NCI-H2081 (cell line): ENCODE data around the gene DFFA.
A peak's percentile ranks its signal among the peaks of the same experiment; 100 is the strongest.
"Not testable (repeated sequence)": the region's sequence is repeated elsewhere in the genome, so short reads cannot be mapped to it uniquely, and the experiment has no call there.

Experiments
- DNase-seq, 2 experiments: peaks; one replicate each; lab custom pipeline; 2025; lab: John Stamatoyannopoulos, UW

The DFFA gene

DNA sequence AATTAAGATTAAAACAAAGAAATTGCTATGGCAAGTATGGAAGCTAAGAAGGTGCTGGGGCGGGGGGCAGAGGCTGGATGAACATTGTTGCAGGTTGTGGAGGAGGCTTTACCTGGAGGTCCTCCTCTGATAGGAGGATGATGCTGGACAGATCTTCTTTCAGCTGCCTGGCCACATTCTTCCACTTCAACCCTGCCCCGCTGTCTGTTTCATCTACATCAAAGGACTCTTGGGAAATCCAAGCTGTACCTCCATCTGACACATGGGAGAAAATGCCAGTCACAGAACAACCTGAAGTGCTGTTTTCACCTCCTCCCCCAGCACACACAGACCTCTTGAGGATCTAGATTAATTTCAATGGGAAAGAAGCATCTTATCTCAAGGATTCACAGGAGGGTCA is 5.3 kb downstream of the DFFA start:
- no peak for DNase-seq

DNA sequence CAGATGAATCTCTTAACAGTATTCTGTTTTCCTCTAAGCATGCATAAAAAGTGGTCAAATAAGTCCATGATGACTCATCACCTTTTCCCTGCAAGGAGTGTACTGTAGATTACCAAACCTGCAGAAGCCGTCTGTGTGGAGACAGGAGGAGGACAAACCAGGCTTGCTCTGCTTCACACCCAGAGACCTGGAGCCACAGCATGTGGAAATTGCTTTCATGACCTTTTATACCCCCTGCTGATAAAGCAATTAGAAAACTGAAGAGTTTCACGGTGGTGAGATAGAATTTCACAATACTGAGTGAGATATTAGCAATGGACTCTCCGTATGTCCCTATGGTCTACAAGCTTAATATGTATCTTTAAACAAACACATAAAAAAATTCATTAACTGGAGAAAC is 13.1 kb downstream of the DFFA start:
- no peak for DNase-seq

DNA sequence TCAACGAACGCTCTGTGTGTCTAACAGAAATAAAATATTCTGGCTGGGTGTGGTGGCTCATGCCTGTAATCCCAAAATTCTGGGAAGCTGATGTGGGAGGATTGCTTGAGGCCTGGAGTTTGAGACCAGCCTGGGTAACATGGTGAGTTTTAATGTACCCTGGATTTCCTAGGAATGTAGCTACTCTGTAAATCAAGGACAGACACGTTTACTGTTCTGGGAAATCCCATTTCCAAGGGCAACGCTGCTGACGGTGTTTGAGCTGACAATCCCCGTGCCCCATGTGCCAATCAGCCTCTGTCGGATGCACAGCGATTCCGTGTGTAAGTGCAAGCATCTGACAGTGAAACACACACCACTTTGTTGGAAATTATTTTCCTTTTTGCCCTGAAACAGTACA is 14.5 kb downstream of the DFFA start:
- no peak for DNase-seq

DNA sequence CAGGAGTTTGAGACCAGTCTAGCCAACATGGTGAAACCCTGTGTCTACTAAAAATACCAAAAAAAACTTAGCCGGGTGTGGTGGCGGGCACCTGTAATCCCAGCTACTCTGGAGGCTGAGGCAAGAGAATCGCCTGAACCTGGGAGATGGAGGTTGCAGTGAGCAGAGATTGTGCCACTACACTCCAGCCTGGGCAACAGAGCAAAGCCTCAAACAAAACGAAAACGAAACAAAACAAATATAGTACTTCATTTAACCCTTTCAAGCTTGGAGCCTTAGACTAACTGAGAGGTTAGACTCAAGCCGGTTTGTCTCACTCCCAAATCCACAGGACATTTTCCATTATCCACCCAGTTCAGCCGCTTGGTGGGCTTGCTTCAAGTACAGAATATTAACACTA is 14.9 kb downstream of the DFFA start:
- not testable (repeated sequence) for DNase-seq

DNA sequence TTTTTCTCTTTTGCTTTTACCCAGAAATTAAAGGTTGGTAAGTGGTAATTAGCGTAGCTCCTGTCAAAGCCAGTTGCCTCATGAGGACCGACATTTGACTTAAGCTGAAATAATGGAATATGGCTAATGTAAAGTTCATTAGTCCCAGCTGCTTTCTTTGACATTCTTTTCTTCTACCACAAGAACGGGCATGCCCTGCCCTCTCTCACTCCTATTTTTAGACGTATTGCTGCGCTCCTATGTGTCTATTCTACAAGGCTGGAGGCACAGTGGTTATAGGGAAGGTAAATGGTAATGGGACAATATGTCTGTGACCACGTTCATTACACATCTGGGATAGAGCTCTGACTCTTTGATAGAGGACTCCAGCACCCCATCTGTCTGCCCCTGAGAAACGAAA is 15.7 kb downstream of the DFFA start:
- DNase-seq, result no peak

GRCh38 chr1:10456048-10456447 is 16.3 kb downstream of the DFFA start:
- no peak for DNase-seq

GRCh38 chr1:10451287-10451686 is 21.0 kb downstream of the DFFA start:
- DNase-seq, result no peak

- no peak for DNase-seq
These were observed 21.5 kb downstream of the DFFA start for GRCh38 chr1:10450836-10451235.

- DNase-seq, result no peak
These were observed 22.0 kb downstream of the DFFA start for GRCh38 chr1:10450156-10450814.

DNA sequence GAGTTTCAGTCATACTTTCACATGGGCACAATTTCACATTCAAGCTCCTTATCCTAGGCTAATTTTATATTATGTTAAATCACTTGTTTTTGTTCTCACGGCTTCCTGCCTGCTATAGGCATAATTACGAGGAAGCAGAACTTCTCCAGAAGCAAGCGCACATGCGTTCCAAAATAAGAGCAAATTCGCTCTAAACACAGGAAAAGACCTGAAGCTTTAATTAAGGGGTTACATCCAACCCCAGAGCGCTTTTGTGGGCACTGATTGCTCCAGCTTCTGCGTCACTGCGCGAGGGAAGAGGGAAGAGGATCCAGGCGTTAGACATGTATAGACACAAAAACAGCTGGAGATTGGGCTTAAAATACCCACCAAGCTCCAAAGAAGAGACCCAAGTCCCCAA is 22.6 kb downstream of the DFFA start, which contains the start of gene CORT:
Gene CORT, plus strand, starts transcription at position 281 of the 400 bp plus-strand sequence. CDS start 193 bp downstream, outside the sequence.
- peak in 1 of 2 experiments; percentile 15 for DNase-seq

- no peak for DNase-seq
These were observed 25.4 kb downstream of the DFFA start for GRCh38 chr1:10446790-10447422.

DNA sequence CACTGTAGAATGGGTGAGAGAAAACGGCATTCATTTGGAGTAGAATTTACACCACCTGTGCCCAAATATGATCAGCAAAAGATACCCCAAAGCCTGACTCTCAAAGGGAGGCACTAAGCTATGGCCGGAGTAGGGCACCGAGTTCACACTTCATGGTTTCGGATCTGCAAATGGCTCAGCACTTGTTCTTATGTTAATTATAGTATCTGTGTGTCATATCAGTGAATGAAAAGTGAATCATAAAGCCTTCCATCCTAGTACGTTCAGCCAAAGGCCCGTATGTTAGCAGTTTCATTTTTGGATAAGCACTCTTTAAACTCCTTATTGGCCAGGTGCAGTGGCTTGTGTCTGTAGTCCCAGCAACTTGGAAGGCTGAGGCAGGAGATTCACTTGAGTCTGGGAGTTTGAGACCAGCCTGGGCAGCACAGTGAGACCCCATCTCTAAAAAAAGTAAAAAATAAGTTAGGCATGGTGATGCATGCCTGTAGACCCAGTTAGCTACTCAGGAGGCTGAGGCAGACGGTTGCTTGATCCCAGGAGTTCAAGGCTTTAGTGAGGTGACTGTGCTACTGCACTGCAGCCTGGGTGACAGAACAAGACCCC is 27.4 kb downstream of the DFFA start:
- DNase-seq, result no peak

- DNase-seq, result no peak
These were observed 28.1 kb downstream of the DFFA start for GRCh38 chr1:10444248-10444647.

DNA sequence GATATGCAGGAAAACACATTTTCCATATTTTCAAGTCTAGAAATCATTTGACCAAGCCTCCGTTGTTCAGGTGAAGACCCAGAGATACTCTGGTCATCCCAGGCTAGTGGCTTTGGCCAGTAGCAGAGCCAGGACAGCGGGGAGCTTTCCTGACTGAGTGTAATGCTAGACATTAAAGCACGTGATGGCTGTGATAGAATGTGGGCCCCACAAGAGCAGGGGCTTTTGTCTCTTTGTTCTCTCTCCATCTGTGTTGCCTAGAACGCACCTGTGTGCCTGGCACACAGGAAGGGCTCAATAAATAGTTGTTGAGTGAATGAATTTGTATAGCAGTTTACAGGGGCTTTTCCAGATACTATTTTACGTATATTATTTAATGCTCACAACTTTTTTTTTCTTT is 31.5 kb downstream of the DFFA start:
- DNase-seq, result no peak

DNA sequence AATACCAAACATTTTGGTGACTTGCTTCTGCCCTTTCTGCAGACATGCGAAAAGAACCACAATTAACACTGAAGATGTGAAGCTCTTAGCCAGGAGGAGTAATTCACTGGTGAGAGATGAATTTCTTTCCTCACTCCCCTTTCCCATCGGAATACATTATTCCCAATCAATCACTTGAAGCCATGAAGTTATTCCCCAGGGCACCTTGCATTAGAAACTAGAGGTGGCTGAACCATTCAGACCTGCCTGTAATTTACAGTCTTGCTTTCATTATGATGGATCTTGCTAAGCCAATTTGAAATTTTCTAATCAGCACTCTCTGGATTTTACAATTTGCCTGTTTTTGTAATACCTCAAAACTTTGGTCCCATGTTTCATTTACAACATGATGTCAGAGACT is 32.0 kb downstream of the DFFA start:
- no peak for DNase-seq

GRCh38 chr1:10438677-10439163 is 33.6 kb downstream of the DFFA start:
- no peak for DNase-seq

GRCh38 chr1:10437052-10437451 is 35.3 kb downstream of the DFFA start:
- no peak for DNase-seq

DNA sequence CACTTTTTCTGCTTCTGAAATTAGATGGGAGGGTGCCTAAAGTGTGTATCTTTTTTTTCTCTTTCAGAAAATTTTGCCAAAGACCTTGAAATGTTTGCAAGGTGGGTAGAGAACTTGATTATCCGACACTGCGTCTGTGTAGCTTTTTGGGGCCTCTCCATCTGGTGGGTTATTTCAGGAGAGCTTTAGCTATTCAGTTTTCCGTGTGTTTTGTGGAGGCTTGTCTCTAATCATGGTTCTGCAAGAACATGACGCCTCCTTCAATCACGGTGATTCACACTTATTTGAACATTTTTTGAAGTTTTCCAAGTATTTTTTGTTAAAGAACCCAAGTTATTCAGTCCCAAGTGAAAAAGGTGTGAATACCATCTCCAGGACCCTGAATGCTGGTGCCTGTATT is 37.7 kb downstream of the DFFA start:
- no peak for DNase-seq

DNA sequence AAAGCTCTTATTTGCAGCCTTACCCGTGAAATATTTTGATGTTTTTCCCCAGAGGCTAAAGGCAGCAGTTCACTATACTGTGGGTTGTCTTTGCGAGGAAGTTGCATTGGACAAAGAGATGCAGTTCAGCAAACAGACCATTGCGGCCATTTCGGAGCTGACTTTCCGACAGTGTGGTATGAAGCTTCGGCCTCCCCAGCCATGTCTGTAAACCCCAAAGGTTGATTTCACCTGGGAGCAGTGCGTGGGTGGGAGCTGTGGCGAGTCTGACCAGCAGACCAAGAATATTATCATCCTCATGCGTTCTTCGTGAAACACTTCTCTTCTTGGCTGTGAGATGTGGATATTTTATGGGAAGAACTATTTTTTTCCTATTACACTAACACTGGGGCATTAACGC is 38.5 kb downstream of the DFFA start:
- no peak for DNase-seq

- DNase-seq, result no peak
These were observed 39.2 kb downstream of the DFFA start for GRCh38 chr1:10432910-10433700.

DNA sequence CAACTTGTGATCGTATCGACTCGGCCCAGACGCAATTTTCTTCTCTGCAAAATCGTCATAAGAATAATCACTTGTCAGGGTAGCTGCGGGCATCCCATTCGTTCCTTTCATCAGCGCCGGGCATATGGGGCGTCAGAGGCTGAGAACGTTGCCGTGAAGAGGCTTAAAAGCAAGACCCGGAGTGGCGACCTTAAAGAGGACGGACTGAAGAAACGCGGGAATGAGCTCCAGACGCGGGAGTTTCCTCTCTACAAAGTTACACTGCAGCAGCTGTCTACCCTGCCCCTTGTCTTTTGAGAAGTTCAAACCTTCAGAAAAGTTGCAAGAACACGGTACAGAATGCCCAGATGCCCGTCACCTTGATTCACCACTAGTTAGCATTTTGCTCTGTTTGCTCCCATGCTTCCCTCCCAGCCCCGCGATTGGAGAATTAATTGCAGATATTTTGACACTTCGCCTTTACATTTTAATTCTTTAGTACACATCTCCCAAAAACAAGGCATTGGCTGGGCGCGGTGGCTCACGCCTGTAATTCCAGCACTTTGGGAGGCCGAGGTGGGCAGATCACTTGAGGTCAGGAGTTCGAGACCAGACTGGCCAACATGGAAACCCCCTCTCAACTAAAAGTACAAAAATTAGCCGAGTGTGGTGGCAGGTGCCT is 41.1 kb downstream of the DFFA start:
- DNase-seq, result peak in 1 of 2 experiments; percentile 50
